Spleen (tissue), 11 donors: ENCODE results near the gene ZNF205. TPM values are rescaled to one million over a fixed set of nuclear protein-coding genes. Genes with fewer than 3 reads are reported as not detected.
"Not testable (repeated sequence)": the region's sequence is repeated elsewhere in the genome, so short reads cannot be mapped to it uniquely, and the experiment has no call there.

Experiments
- DNase-seq: peaks from one replicate; pipeline ENCODE4 v3.0.0-alpha.2; 2020
- H3K27ac ChIP-seq, 8 donors: fragments of 200-600 bp; sonication (generic) in 7 of 8; 1 replicate in 4 of 8; 2 replicates in 4 of 8; pipeline versions ENCODE4 v1.5.0 to v1.8.0; 2016 to 2021; ENCODE audit warnings: inconsistent platforms in 4 of 8, mild to moderate bottlenecking in 4 of 8, moderate library complexity in 1 of 8
- H3K27me3 ChIP-seq, 7 donors: fragments of 200-600 bp; sonication (generic) in 6 of 7; replicated peaks in 1 of 7; 1 replicate in 4 of 7; 2 replicates in 3 of 7; pipeline versions ENCODE4 v1.5.0 to v1.8.0; 2016 to 2021; ENCODE audit warnings: inconsistent platforms in 3 of 7, mild to moderate bottlenecking in 1 of 7
- H3K36me3 ChIP-seq, 6 donors: fragments of 200-600 bp; sonication (generic) in 5 of 6; 1 replicate in 4 of 6; 2 replicates in 2 of 6; pipeline versions ENCODE4 v1.5.0 to v1.8.0; 2016 to 2021; ENCODE audit warnings: inconsistent platforms in 2 of 6
- H3K4me1 ChIP-seq, 6 donors: fragments of 200-600 bp; sonication (generic) in 5 of 6; 1 replicate in 3 of 6; 2 replicates in 3 of 6; pipeline versions ENCODE4 v1.5.0 to v1.8.0; 2016 to 2021; ENCODE audit warnings: inconsistent platforms in 3 of 6
- H3K4me3 ChIP-seq, 8 donors: fragments of 200-600 bp; sonication (generic) in 7 of 8; 1 replicate in 4 of 8; 2 replicates in 4 of 8; pipeline versions ENCODE4 v1.5.0 to v1.8.0; 2016 to 2021; ENCODE audit warnings: inconsistent platforms in 4 of 8, mild to moderate bottlenecking in 4 of 8, moderate library complexity in 2 of 8
- H3K9me3 ChIP-seq, 8 donors: fragments of 200-600 bp; sonication (generic) in 7 of 8; 1 replicate in 4 of 8; 2 replicates in 4 of 8; pipeline versions ENCODE4 v1.5.0 to v1.8.0; 2016 to 2021; ENCODE audit warnings: inconsistent platforms in 4 of 8
- CTCF ChIP-seq, 11 experiments: fragments of 200-600 bp in 7 of 11; fragments of 450-650 bp in 4 of 11; sonication (generic) in 4 of 11; IDR thresholded peaks in 8 of 11; conservative IDR thresholded peaks in 3 of 11; 1 replicate in 7 of 11; 2 replicates in 4 of 11; pipeline versions ENCODE4 v1.4.0 to v1.8.0; 2016 to 2021; ENCODE audit warnings: antibody characterized with exemption in 11 of 11, inconsistent platforms in 4 of 11, mild to moderate bottlenecking in 1 of 11
- POLR2A ChIP-seq, 3 donors: fragments of 450-650 bp; IDR thresholded peaks; one replicate each; pipeline ENCODE4 v1.5.1; 2017; ENCODE audit warnings: antibody characterized with exemption in 3 of 3, mild to moderate bottlenecking in 1 of 3
- POLR2AphosphoS5 ChIP-seq, 3 donors: sonication (generic); formaldehyde crosslinking; IDR thresholded peaks; one replicate each; pipeline ENCODE4 v1.5.1; 2017; ENCODE audit warnings: antibody characterized with exemption in 3 of 3
- WGBS, 5 donors: extraction: QIAGEN DNeasy Blood & Tissue Kit in 3 of 5; methylation state at CpG; one replicate each; pipeline versions ENCODE4 v1.1.5 to v1.1.7; 2013 to 2018; 5-methylcytosine and 5-hydroxymethylcytosine counted together
- intact Hi-C: fragments of 100-400 bp; cut with DNase I; formaldehyde crosslinking; loops from one replicate; pipeline ENCODE4 v1.15.0; 2023; ENCODE audit warnings: low total_unique reads
- polyA plus RNA-seq, 3 donors: library from polyadenylated mRNA; stranded (reverse); fragments of 200-250 nt; gene quantifications; one replicate each; pipeline ENCODE4 v1.2.1, GENCODE V29; 2013
- total RNA-seq, 7 donors: library from RNA; depleted of rRNA in 3 of 7; stranded (reverse); fragments of >200 nt in 3 of 7; fragmentation: NEBNext Ultra II Directional in 4 of 7; extraction: Animal tissue kit (Norgen Biotek cat#: 25700) in 4 of 7; gene quantifications; one replicate each; pipeline versions ENCODE4 v1.1.0 to v1.2.1, GENCODE V29; 2016 to 2021
- donor health status: healthy with polysubstance abuse.
- donor health status: DM: no; HTN: no; CAD: no; lungs with moderate emphysema.
- donor health status: DM: no; HTN: no; CAD: no.
- donor health status: Bipolar disorder and iron deficiency.
- donor health status: healthy.
- donor health status: DM: no; HTN: no; CAD: no.
- donor health status: DM: yes; HTN: yes; CAD: no.

The ZNF205 gene
- total and polyA plus RNA-seq, 10 donors, result 3.5 to 14.2 (median 6.1) TPM

GRCh38 chr16:3065742-3066439, 46.5 kb upstream of the ZNF205 start:
- H3K9me3 ChIP-seq, result no peaks in the 10 kb centered on the region
- H3K4me1 ChIP-seq, result peaks cover 6 to 87% (median 38%) of the 10 kb centered on the region in 6 donors
- TF ChIP-seq POLR2A (IDR thresholded peaks at IDR 0.05), result no peak
- peak overlapping the region; percentile 41 to 79 (median 58) for H3K4me3 ChIP-seq
- peak overlapping the region; percentile 79 to 87 (median 84) for H3K27ac ChIP-seq
- peak; percentile 76 for DNase-seq
- intact Hi-C loops, result no loop called here
- no peaks in the 10 kb centered on the region for H3K27me3 ChIP-seq
- H3K36me3 ChIP-seq, result peaks cover 0 to 30% (median 2%) of the 10 kb centered on the region in 6 donors
- 46 to 74% (median 59%) methylated on average over 25 to 26 of the region's 26 CpGs for WGBS, 5 donors

- 28 to 73% (median 68%) methylated on average over 6 to 7 of the region's 7 CpGs for WGBS, 5 donors
- no peak for TF ChIP-seq POLR2A (IDR thresholded peaks at IDR 0.05)
- TF ChIP-seq CTCF (IDR thresholded peaks at IDR 0.05 in 8 of 11, conservative IDR thresholded peaks at IDR 0.05 in 3 of 11), result no peak
- TF ChIP-seq POLR2AphosphoS5 (IDR thresholded peaks at IDR 0.05), result no peak
- Histone ChIP-seq H3K36me3 (peaks cover 0 to 30% (median 2%) of the 10 kb centered on the region in 6 donors), H3K4me1 (peaks cover 6 to 87% (median 40%) of the 10 kb centered on the region in 6 donors), H3K27ac (peak overlapping the region; percentile 79 to 87 (median 84)), H3K9me3 (no peaks in the 10 kb centered on the region), H3K4me3 (peak overlapping the region; percentile 41 to 79 (median 58)), H3K27me3 (no peaks in the 10 kb centered on the region)
- intact Hi-C loops, result no loop called here
- peak; percentile 69 for DNase-seq
These were observed 46.0 kb upstream of the ZNF205 start for GRCh38 chr16:3066440-3066748.

GRCh38 chr16:3068487-3068886, 43.9 kb upstream of the ZNF205 start:
- DNase-seq, result peak; percentile 78
- peaks cover 6 to 85% (median 37%) of the 10 kb centered on the region in 6 donors for H3K4me1 ChIP-seq
- intact Hi-C loops, result no loop called here
- WGBS, 5 donors, result 57 to 70% (median 59%) methylated on average over 4 of the region's 4 CpGs
- H3K27ac ChIP-seq, result peak overlapping the region; percentile 14 to 87 (median 75)
- TF ChIP-seq POLR2AphosphoS5 (IDR thresholded peaks at IDR 0.05), result peak; percentile 18 to 65 (median 60)
- TF ChIP-seq POLR2A (IDR thresholded peaks at IDR 0.05), result no peak
- no peak for TF ChIP-seq CTCF (IDR thresholded peaks at IDR 0.05 in 8 of 11, conservative IDR thresholded peaks at IDR 0.05 in 3 of 11)
- peak overlapping the region in 6 of 8 donors; percentile 41 to 79 (median 58) for H3K4me3 ChIP-seq
- no peaks in the 10 kb centered on the region for H3K27me3 ChIP-seq
- no peaks in the 10 kb centered on the region for H3K9me3 ChIP-seq
- peaks cover 0 to 30% (median 2%) of the 10 kb centered on the region in 6 donors for H3K36me3 ChIP-seq

- Histone ChIP-seq H3K27ac (peak overlapping the region in 3 of 8 donors; percentile 6 to 93 (median 37)), H3K4me1 (peaks cover 8 to 85% (median 41%) of the 10 kb centered on the region in 6 donors), H3K36me3 (peaks cover 0 to 30% (median 2%) of the 10 kb centered on the region in 6 donors)
- DNase-seq, result peak; percentile 60
- H3K9me3 ChIP-seq, H3K4me3 ChIP-seq, intact Hi-C loops, H3K27me3 ChIP-seq: not testable (repeated sequence)
- 84 to 93% (median 90%) methylated on average over 8 to 10 of the region's 11 CpGs for WGBS, 5 donors
These were observed 43.2 kb upstream of the ZNF205 start for GRCh38 chr16:3069146-3069545.

- TF ChIP-seq POLR2AphosphoS5 (IDR thresholded peaks at IDR 0.05) (peak in 1 of 3 donors; percentile 5), POLR2A (IDR thresholded peaks at IDR 0.05) (no peak), CTCF (IDR thresholded peaks at IDR 0.05 in 8 of 11, conservative IDR thresholded peaks at IDR 0.05 in 3 of 11) (no peak)
- DNase-seq, result peak; percentile 60
- Histone ChIP-seq H3K27me3 (no peaks in the 10 kb centered on the region), H3K27ac (peak overlapping the region in 3 of 8 donors; percentile 85 to 93 (median 91)), H3K4me3 (no peak overlapping the region), H3K36me3 (peaks cover 0 to 30% (median 2%) of the 10 kb centered on the region in 6 donors), H3K9me3 (no peaks in the 10 kb centered on the region), H3K4me1 (peaks cover 10 to 85% (median 48%) of the 10 kb centered on the region in 6 donors)
- intact Hi-C loops, result no loop called here
- 80 to 94% (median 88%) methylated on average over 4 to 9 of the region's 9 CpGs for WGBS, 5 donors
These were observed 41.7 kb upstream of the ZNF205 start for GRCh38 chr16:3070608-3071111.
